ENCODE measurements around the gene LPP. TPM values are rescaled to one million over a fixed set of nuclear protein-coding genes. Genes with fewer than 3 reads are reported as not detected.
A peak's percentile ranks its signal among the peaks of the same experiment; 100 is the strongest.
"Not testable (repeated sequence)": the region's sequence is repeated elsewhere in the genome, so short reads cannot be mapped to it uniquely, and the experiment has no call there.

The LPP gene
- total RNA-seq, 1 experiment from 2014 or later = 18.1 TPM

- DNase-seq (ENCODE audit: low read depth) = no peak
Measured at GRCh38 chr3:188397766-188398705, 244.1 kb downstream of the LPP start.

- no peak for DNase-seq (ENCODE audit: low read depth)
Measured at GRCh38 chr3:188400494-188401243, 246.7 kb downstream of the LPP start.

DNA sequence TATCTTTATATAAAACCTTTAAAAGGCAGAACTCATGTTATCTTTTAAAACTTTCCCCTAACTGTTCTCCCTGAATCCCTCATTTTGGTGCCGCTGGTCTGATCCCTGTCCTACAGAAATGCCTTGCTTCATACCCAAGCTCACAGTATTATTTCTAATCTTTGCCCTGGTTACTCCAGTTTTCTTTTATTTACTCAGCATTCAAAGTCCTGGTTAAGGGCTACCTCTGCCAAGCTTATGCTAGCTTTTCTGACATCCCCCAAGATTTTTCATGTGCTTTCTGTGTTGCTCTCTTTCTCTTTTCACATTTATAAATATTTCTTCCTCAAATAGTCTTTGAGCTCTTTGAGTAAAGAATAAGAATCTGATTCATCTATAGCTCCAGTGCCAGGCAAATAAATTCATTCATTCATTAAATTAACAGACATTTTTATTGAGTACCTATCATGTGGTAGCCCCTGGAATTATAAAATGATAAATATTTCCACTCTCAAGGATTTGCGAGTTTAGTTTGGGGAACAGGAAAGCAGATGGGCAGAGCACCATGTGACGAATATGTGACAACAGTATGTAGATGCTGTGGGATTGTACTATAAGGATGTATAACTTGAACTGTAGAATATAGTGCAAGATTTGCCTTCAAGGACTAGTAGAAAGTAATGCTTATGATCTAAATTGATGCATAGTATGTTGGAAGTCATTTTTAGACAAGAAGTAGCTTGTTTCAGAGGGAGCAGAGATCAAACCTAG is 247.5 kb downstream of the LPP start:
- DNase-seq (ENCODE audit: low read depth) = no peak

- DNase-seq (ENCODE audit: low read depth) = no peak
Measured at GRCh38 chr3:188402229-188402628, 248.3 kb downstream of the LPP start.

- no peak for DNase-seq (ENCODE audit: low read depth)
Measured at GRCh38 chr3:188403404-188403803, 249.4 kb downstream of the LPP start.

- no peak for DNase-seq (ENCODE audit: low read depth)
Measured at GRCh38 chr3:188404124-188404523, 250.2 kb downstream of the LPP start.

DNA sequence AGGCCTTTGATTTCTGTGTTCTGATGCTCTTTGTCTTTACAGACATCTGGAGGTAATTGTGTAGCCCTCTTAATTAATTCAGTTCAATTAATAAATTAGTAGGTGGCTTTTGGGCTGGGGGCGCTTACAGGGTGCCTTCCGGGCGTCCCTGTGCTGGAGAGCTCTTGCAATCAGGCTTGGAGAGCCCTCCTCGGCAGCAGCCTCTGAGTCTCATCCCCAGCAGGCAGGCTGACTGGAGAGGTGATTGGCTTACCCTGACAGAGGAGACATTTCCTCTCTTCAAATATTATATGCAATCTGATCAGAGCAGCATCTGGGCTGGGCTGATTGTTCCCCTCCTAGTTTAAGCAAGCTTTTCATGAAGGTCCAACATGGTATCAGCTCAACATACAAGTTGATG is 250.7 kb downstream of the LPP start:
- DNase-seq (ENCODE audit: low read depth) = no peak

GRCh38 chr3:188407158-188407880 is 253.4 kb downstream of the LPP start:
- no peak for DNase-seq (ENCODE audit: low read depth)

DNA sequence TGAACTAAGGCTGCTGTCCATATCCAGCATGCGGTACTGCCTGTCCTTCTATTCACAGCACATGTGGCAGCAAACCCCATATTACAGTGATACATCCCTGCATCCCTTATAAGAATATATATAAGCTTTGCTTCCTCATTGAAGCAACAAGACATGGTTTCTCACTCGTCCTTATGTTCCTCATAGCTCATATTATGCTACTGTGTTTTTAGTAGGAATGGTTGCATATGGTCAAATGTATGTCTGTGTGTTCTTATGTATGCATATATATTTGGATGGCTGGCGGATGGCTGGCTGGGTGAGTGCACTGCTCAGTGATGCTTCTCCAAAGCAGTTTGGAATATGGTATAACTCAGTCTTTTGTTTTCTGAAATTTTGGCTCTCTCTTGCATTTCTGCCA is 254.9 kb downstream of the LPP start:
- DNase-seq (ENCODE audit: low read depth) = no peak

GRCh38 chr3:188411750-188412149 is 257.8 kb downstream of the LPP start:
- no peak for DNase-seq (ENCODE audit: low read depth)

- DNase-seq (ENCODE audit: low read depth) = no peak
Measured at GRCh38 chr3:188415196-188415595, 261.2 kb downstream of the LPP start.

- no peak for DNase-seq (ENCODE audit: low read depth)
Measured at GRCh38 chr3:188416041-188416440, 262.1 kb downstream of the LPP start.

- DNase-seq (ENCODE audit: low read depth) = no peak
Measured at GRCh38 chr3:188417271-188417696, 263.3 kb downstream of the LPP start.

DNA sequence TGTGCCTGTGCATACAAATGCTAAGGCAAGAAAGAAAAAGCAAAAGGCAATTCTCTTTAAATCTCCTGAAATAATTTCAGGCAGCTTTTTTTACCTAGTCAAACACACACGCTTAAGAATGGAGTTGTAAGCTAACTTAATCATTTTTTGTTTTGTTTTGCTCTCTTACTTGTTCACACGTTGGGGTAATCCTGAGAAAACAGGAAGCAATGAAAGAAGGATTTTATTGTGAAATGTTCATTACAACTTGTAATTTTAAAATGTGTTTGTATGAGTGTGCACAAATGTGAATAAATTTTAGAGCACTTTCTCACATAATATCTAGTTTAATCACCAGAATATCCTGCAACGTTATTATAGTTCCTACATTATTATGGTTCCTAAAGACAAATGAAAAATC is 263.8 kb downstream of the LPP start:
- no peak for DNase-seq (ENCODE audit: low read depth)

DNA sequence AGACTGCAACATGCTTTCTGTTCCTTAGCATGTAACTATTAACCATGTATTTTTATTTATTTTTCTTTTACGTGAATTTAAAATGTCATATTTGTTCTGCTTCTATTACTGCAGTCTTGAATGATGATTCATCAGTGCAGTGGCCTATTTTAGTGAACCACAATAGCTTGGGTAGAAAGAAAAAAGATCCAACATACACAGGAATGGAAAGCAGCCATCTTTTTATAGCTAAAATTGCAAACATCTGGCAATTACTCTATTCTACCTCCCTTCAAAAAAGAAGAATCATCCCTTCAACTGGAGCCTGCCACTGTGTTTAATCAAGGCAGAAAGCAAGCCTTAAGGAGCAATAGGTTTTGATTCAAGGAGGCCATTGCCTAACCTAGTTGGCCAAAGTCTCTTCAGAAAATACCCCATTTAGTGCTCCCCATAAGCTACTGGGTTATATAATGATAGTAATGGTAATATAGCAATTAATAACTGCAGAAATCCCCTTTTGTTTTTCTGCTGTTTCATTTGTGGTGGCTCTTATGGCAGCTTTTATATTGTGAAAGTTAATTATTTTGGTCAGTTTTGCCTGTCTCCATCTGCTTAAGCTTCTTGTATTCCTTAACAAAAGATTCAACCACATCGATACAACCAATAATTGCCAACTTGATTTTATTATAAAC is 267.3 kb downstream of the LPP start:
- DNase-seq (ENCODE audit: low read depth) = peak; percentile 53

DNA sequence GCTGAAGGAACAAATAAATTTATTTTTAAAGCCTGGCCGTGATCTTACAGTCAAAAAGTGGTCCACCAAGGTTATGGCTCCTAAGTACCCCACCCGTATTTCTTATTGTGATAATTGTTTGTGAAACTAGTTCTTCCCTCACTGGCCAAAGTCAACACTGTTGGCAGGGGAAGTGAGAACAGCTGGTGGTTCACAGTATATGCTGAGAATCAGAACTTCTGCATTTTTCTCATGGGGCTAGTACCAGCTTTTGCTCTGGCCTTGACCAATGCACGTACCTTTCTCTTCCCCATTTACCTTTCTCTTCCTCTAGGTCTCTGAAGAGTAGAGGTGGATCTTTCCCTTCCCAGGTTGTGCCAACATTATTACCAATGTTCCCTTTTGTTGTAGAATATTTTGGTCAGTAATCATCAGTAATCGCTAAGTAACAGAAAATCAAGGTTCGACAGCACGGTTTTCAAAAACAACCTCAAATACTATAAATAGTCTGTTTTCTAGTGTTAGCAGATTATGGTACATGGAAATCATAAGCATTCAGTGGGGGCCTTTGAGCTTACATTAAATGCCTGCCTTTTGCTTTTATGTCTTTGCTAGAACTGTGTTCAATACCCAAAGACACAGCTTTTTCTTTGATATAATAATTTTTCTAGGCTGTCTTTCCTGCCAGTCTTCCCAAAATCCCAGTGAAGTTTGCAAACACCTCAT is 268.0 kb downstream of the LPP start:
- DNase-seq (ENCODE audit: low read depth) = no peak

GRCh38 chr3:188427981-188428380 is 274.0 kb downstream of the LPP start:
- DNase-seq (ENCODE audit: low read depth) = not testable (repeated sequence)

DNA sequence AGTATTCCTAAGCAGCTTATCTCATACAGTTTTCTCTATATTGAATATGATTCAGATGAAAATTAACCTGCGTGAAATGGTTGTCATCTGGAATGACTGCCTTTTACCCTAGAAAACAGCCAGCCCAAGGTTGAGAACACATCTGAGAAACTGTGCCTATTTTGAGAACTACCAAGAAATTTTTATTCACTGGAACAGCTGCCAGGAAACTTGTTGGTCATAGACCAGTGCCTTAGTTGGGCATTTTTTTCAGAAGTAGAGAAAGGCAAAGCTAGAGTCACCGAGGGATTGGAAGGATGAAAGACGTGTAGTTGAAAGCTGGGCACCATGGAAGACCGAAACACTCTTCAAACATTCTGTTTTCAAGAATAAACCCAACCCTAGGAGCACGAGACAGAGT is 277.1 kb downstream of the LPP start:
- DNase-seq (ENCODE audit: low read depth) = no peak

GRCh38 chr3:188431553-188431952 is 277.6 kb downstream of the LPP start:
- DNase-seq (ENCODE audit: low read depth) = peak; percentile 15

DNA sequence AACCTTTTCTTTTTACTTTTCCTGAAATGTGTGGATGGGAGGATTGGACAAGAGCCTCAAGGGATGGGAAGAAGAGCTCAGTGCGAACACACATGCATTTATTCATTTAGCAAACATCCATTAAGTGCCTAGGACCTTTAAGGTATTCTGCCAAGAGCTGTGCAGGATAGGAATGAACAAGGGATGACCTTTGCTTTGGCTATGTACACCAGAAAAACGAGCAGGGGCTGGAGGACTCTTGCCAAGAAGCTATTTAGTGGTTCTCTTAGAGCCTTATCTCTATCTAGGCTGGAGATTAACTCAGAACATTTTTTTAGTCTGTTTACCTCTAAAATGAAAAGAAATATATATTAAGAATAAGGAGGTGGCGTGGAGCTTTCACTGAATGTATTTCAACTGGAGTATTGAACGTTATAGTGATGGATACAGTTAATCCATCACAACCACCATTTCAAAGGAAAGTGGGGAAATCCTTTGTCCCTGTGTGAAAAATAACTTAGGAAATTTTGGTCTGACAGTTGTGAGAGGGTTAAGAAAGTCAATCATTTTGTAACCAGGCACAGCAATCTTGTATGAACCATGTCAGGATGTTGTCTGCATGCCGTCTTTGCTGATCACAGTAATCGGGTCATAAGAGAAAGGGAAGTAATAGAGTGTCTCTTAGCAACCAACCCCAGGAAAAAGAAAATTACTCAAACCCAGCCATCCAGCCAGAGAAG is 279.0 kb downstream of the LPP start:
- no peak for DNase-seq (ENCODE audit: low read depth)
